Neural cell (in vitro differentiated cells): ENCODE measurements around the gene MYLK3. TPM values are rescaled to one million over a fixed set of nuclear protein-coding genes. Genes with fewer than 3 reads are reported as not detected.

Experiments used
- H2AFZ ChIP-seq: fragments of 200-600, 300-800 bp; sonication (generic), shearing (Covaris generic); 2 replicates; pipeline ENCODE4 v1.6.0; 2014; ENCODE audit warnings: low read depth, mild to moderate bottlenecking, antibody characterized with exemption, low read length, moderate library complexity
- H3F3A ChIP-seq: fragments of 200-600 bp; shearing (Covaris generic); 2 replicates; pipeline ENCODE4 v1.6.1; 2016; ENCODE audit warnings: mild to moderate bottlenecking, moderate library complexity, mixed read lengths, antibody characterized with exemption, low read length; ENCODE audit not compliant: insufficient read depth, poor library complexity, severe bottlenecking
- H3K27ac ChIP-seq: fragments of 200-600, 300-800 bp; sonication (generic), shearing (Covaris generic); 2 replicates; pipeline ENCODE4 v1.5.1; 2014; ENCODE audit warnings: mild to moderate bottlenecking, low read length, moderate library complexity
- H3K27me3 ChIP-seq: fragments of 300-800, 200-600 bp; sonication (generic), shearing (Covaris generic); 2 replicates; pipeline ENCODE4 v1.6.0; 2014; ENCODE audit warnings: mild to moderate bottlenecking, low read depth, low read length, moderate library complexity; ENCODE audit not compliant: insufficient read depth
- H3K36me3 ChIP-seq: fragments of 300-800, 200-600 bp; sonication (generic), shearing (Covaris generic); 2 replicates; pipeline ENCODE4 v1.5.1; 2014; ENCODE audit warnings: mild to moderate bottlenecking, antibody characterized with exemption, low read length, moderate library complexity; ENCODE audit not compliant: insufficient read depth
- H3K4me2 ChIP-seq: fragments of 300-800, 200-600 bp; sonication (generic), shearing (Covaris generic); 2 replicates; pipeline ENCODE4 v1.6.0; 2014; ENCODE audit warnings: mild to moderate bottlenecking, low read length
- H3K4me3 ChIP-seq: fragments of 300-800, 200-600 bp; sonication (generic), shearing (Covaris generic); 2 replicates; pipeline ENCODE4 v1.5.1; 2014; ENCODE audit warnings: mild to moderate bottlenecking, low read length, moderate library complexity
- H3K79me2 ChIP-seq: fragments of 200-600 bp; shearing (Covaris generic); replicated peaks from 2 replicates; pipeline ENCODE4 v1.6.0; 2014; ENCODE audit warnings: mild to moderate bottlenecking, low read length, moderate library complexity; ENCODE audit not compliant: insufficient read depth
- H3K9ac ChIP-seq: fragments of 300-800, 200-600 bp; sonication (generic), shearing (Covaris generic); 2 replicates; pipeline ENCODE4 v1.6.1; 2016; ENCODE audit warnings: mild to moderate bottlenecking, low read length, mixed read lengths
- H3K9me2 ChIP-seq: fragments of 200-600 bp; shearing (Covaris generic); 2 replicates; pipeline ENCODE4 v1.6.1; 2016; ENCODE audit warnings: mild to moderate bottlenecking, low read length, mixed read lengths; ENCODE audit not compliant: insufficient read depth
- H3K9me3 ChIP-seq: fragments of 200-600, 300-800 bp; sonication (generic), shearing (Covaris generic); 2 replicates; pipeline ENCODE4 v1.6.1; 2016; ENCODE audit warnings: mild to moderate bottlenecking, mixed run types, low read length, moderate library complexity, mixed read lengths
- H4K20me1 ChIP-seq: fragments of 200-600 bp; shearing (Covaris generic); 2 replicates; pipeline ENCODE4 v1.6.1; 2016; ENCODE audit warnings: mild to moderate bottlenecking, mixed run types; ENCODE audit not compliant: insufficient read depth
- EP300 ChIP-seq: fragments of 450-650 bp; conservative IDR thresholded peaks from 2 replicates; pipeline ENCODE4 v1.6.1; 2014; ENCODE audit warnings: antibody characterized with exemption, mild to moderate bottlenecking, moderate library complexity; ENCODE audit not compliant: poor library complexity, severe bottlenecking
- EZH2 ChIP-seq: fragments of 200-600, 300-800 bp; shearing (Covaris generic), sonication (generic); IDR thresholded peaks from 2 replicates; pipeline ENCODE4 v1.6.1; 2014; ENCODE audit warnings: antibody characterized with exemption, low read length, borderline replicate concordance, mild to moderate bottlenecking; ENCODE audit not compliant: insufficient read depth, poor library complexity, severe bottlenecking
- MXI1 ChIP-seq: fragments of 450-650 bp; conservative IDR thresholded peaks from 2 replicates; pipeline ENCODE4 v1.6.1; 2014; ENCODE audit warnings: antibody characterized with exemption, mild to moderate bottlenecking; ENCODE audit not compliant: poor library complexity, severe bottlenecking
- POLR2AphosphoS5 ChIP-seq: IDR thresholded peaks from 2 replicates; pipeline ENCODE4 v1.6.1; 2012
- RAD21 ChIP-seq: fragments of 450-650 bp; conservative IDR thresholded peaks from 2 replicates; pipeline ENCODE4 v1.6.1; 2014; ENCODE audit warnings: antibody characterized with exemption, mild to moderate bottlenecking, moderate library complexity
- SMC3 ChIP-seq: fragments of 450-650 bp; conservative IDR thresholded peaks from 2 replicates; pipeline ENCODE4 v1.6.1; 2014; ENCODE audit warnings: antibody characterized with exemption, mild to moderate bottlenecking, moderate library complexity; ENCODE audit not compliant: poor library complexity
- TAF1 ChIP-seq: IDR thresholded peaks from 2 replicates; pipeline ENCODE4 v1.6.1; 2012; ENCODE audit warnings: low read depth
- polyA plus RNA-seq: library from polyadenylated mRNA; depleted of rRNA; stranded (reverse); fragments of >200 nt; gene quantifications from 2 replicates; pipeline ENCODE4 v1.2.3, GENCODE V29; 2014
- TF ChIP-seq, protein P1 (sequence below): IDR thresholded peaks from 2 replicates; pipeline ENCODE4 v1.6.1; 2012; ENCODE audit warnings: borderline replicate concordance
- TF ChIP-seq, protein P2 (sequence below): fragments of 450-650 bp; IDR thresholded peaks from 2 replicates; pipeline ENCODE4 v1.5.1; 2014; ENCODE audit warnings: antibody characterized with exemption, mild to moderate bottlenecking, moderate library complexity; ENCODE audit not compliant: poor library complexity, severe bottlenecking

The MYLK3 gene
- polyA plus RNA-seq, 1 donor from 2014 or later, result 0.07 TPM

DNA sequence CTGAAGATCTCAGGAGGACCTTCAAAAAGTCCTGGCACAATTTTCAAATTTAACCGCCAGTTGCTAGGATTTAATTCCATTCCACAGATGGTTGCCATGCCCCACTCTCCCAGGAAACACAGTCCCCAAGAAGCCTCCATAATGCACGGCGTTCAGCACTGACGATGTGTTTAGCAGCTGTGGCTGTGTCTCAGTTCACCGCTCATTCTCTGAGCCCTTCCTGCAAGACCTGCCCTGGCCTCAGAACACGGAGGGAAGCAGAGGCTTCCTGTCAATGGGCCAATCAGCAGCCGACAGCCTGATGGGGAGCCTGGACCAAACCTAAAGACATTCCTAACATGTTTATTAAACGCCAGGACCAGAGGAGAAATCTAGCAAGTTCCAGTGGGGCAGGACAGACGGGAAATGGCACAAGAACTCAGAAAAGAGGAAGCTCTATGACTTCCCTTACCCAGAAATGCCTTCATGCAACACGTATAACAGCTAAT is 4.9 kb downstream of the MYLK3 start:
- Histone ChIP-seq H3K9me2 (no peaks in the 10 kb centered on the region), H3F3A (no peaks in the 10 kb centered on the region), H3K27ac (no peak overlapping the region), H3K4me3 (no peak overlapping the region), H3K79me2 (no peaks in the 10 kb centered on the region), H3K9me3 (no peaks in the 10 kb centered on the region), H4K20me1 (no peaks in the 10 kb centered on the region), H3K36me3 (no peaks in the 10 kb centered on the region), H3K27me3 (no peaks in the 10 kb centered on the region), H2AFZ (no peak overlapping the region), H3K9ac (no peak overlapping the region), H3K4me2 (no peak overlapping the region)
- TF ChIP-seq, protein P1, sequence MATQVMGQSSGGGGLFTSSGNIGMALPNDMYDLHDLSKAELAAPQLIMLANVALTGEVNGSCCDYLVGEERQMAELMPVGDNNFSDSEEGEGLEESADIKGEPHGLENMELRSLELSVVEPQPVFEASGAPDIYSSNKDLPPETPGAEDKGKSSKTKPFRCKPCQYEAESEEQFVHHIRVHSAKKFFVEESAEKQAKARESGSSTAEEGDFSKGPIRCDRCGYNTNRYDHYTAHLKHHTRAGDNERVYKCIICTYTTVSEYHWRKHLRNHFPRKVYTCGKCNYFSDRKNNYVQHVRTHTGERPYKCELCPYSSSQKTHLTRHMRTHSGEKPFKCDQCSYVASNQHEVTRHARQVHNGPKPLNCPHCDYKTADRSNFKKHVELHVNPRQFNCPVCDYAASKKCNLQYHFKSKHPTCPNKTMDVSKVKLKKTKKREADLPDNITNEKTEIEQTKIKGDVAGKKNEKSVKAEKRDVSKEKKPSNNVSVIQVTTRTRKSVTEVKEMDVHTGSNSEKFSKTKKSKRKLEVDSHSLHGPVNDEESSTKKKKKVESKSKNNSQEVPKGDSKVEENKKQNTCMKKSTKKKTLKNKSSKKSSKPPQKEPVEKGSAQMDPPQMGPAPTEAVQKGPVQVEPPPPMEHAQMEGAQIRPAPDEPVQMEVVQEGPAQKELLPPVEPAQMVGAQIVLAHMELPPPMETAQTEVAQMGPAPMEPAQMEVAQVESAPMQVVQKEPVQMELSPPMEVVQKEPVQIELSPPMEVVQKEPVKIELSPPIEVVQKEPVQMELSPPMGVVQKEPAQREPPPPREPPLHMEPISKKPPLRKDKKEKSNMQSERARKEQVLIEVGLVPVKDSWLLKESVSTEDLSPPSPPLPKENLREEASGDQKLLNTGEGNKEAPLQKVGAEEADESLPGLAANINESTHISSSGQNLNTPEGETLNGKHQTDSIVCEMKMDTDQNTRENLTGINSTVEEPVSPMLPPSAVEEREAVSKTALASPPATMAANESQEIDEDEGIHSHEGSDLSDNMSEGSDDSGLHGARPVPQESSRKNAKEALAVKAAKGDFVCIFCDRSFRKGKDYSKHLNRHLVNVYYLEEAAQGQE, result no peak
- TF ChIP-seq MXI1 (no peak), RAD21 (no peak), POLR2AphosphoS5 (no peak), EZH2 (no peak), SMC3 (no peak), EP300 (no peak)

DNA sequence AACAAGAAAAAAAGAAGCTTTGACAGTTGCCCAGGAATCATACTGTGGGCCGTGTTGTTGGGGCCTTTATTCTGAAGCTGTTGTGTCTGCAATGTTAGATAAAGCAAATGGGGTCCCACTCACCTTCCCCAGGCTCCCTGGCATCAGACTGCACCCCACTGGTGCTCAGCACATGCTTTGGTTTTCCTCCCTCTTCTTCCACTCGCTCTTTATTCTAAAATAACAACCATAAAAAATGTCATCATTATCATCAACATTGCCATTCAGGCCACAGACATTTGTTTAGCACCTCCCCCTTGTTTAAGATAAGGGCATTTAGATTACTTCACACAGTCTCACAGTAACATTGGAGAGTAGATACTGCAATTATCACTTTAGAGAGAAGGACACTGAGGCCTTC is 8.2 kb downstream of the MYLK3 start:
- no peaks in the 10 kb centered on the region for H3K9me2 ChIP-seq
- H3K9me3 ChIP-seq, result no peaks in the 10 kb centered on the region

DNA sequence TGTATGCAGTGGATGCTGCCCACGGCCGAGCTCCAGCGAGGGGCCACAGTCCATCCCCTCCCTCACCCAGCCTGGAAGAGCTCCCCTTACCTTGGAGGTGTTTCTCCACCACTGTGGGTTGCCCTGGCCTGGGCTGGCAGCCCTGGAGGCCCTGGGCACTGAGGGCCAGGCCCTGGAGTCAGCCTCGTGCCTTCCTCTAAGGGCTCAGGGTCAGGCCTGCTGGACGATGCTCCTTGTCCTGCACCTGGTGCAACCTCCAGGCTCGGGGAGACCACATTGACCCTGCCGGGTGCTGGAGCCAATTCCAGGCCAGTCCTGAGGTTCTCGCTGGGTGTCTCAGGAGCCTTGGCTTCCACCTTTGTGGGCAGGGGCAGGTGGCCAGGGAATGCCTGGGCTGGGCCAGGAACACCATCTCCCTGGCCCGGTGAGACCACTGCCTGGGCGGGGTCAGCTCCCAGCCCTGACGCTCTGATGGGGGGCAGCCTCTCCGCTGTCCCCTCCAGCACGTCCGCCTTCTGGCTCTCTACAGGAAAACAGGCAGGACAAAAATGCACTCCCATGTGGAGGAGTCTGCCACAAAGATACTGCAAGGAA is 10.4 kb downstream of the MYLK3 start:
- Histone ChIP-seq H3K4me3 (no peak overlapping the region), H3K4me2 (no peak overlapping the region)

More for the DNA sequence above, 8.2 kb downstream of the MYLK3 start:
- H3K79me2 ChIP-seq, result no peaks in the 10 kb centered on the region
- H3K27ac ChIP-seq, result no peak overlapping the region
- no peaks in the 10 kb centered on the region for H4K20me1 ChIP-seq
- H3K36me3 ChIP-seq, result no peaks in the 10 kb centered on the region
- no peaks in the 10 kb centered on the region for H3K27me3 ChIP-seq
- no peak overlapping the region for H3K9ac ChIP-seq
- TF ChIP-seq TAF1, result no peak
- no peak for TF ChIP-seq SMC3
- H2AFZ ChIP-seq, result no peak overlapping the region
- no peak overlapping the region for H3K4me3 ChIP-seq
- no peak overlapping the region for H3K4me2 ChIP-seq
- no peaks in the 10 kb centered on the region for H3F3A ChIP-seq

More for the DNA sequence above, 10.4 kb downstream of the MYLK3 start:
- Histone ChIP-seq H3K36me3 (no peaks in the 10 kb centered on the region), H3K9me2 (no peaks in the 10 kb centered on the region), H3K79me2 (no peaks in the 10 kb centered on the region), H3K27me3 (no peaks in the 10 kb centered on the region), H4K20me1 (no peaks in the 10 kb centered on the region), H3K9ac (no peak overlapping the region), H3K27ac (no peak overlapping the region), H2AFZ (no peak overlapping the region), H3F3A (no peaks in the 10 kb centered on the region), H3K9me3 (no peaks in the 10 kb centered on the region)
- TF ChIP-seq SMC3 (no peak), EZH2 (no peak), POLR2AphosphoS5 (no peak), RAD21 (no peak), EP300 (no peak), MXI1 (no peak), TAF1 (no peak)
- TF ChIP-seq, protein P1, result no peak
- TF ChIP-seq, protein P2, sequence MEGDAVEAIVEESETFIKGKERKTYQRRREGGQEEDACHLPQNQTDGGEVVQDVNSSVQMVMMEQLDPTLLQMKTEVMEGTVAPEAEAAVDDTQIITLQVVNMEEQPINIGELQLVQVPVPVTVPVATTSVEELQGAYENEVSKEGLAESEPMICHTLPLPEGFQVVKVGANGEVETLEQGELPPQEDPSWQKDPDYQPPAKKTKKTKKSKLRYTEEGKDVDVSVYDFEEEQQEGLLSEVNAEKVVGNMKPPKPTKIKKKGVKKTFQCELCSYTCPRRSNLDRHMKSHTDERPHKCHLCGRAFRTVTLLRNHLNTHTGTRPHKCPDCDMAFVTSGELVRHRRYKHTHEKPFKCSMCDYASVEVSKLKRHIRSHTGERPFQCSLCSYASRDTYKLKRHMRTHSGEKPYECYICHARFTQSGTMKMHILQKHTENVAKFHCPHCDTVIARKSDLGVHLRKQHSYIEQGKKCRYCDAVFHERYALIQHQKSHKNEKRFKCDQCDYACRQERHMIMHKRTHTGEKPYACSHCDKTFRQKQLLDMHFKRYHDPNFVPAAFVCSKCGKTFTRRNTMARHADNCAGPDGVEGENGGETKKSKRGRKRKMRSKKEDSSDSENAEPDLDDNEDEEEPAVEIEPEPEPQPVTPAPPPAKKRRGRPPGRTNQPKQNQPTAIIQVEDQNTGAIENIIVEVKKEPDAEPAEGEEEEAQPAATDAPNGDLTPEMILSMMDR, result no peak
